ENCODE data around the gene PDE6B. TPM values are rescaled to one million over a fixed set of nuclear protein-coding genes. Genes with fewer than 3 reads are reported as not detected.

The PDE6B gene
- total and polyA plus RNA-seq, 2 of the 13 experiments (the other 11 are each of a cell fraction or from before 2014, with no cell fraction given): 0.38 to 0.40 TPM

- TF ChIP-seq PRDM10 (CRISPR knock-in tag; IDR thresholded peaks at IDR 0.05; ENCODE audit: low read depth) (0 out of 2 replicates have a peak, but pooled peaks have one; percentile 17), ZNF737 (CRISPR knock-in tag; IDR thresholded peaks at IDR 0.05; ENCODE audit: borderline replicate concordance) (peak; percentile 45; the same call in 1 of the 2 replicates), ZNF24 (IDR thresholded peaks at IDR 0.05) (no peak), TOE1 (CRISPR knock-in tag; IDR thresholded peaks at IDR 0.05) (no peak), ZNF234 (CRISPR knock-in tag; conservative IDR thresholded peaks at IDR 0.05) (no peak; the same call in 1 of the 2 replicates), NFRKB (IDR thresholded peaks at IDR 0.05) (no peak), MAFF (IDR thresholded peaks at IDR 0.05; ENCODE audit: low read depth, low read length) (no peak), PCBP1 (IDR thresholded peaks at IDR 0.05; ENCODE audit: borderline replicate concordance, low read depth, low read length) (no peak), PHB2 (IDR thresholded peaks at IDR 0.05; ENCODE audit: partially characterized antibody) (no peak), ZBTB1 (CRISPR knock-in tag; IDR thresholded peaks at IDR 0.05; ENCODE audit: borderline replicate concordance) (no peak), KDM2A (CRISPR knock-in tag; IDR thresholded peaks at IDR 0.05; ENCODE audit: borderline replicate concordance, low read depth) (peak; percentile 74; the same call in 1 of the 2 replicates), ZNF75D (CRISPR knock-in tag; IDR thresholded peaks at IDR 0.05; ENCODE audit: borderline replicate concordance) (no peak), MTF2 (CRISPR knock-in tag; IDR thresholded peaks at IDR 0.05; ENCODE audit: borderline replicate concordance) (0 out of 2 replicates have a peak, but pooled peaks have one; percentile 73), ZNF207 (IDR thresholded peaks at IDR 0.05; ENCODE audit: borderline replicate concordance) (no peak), ARID3A (IDR thresholded peaks at IDR 0.05; ENCODE audit: low read depth, low read length) (no peak), MZF1 (CRISPR knock-in tag; IDR thresholded peaks at IDR 0.05; ENCODE audit: borderline replicate concordance) (no peak), ARHGAP35 (CRISPR knock-in tag; IDR thresholded peaks at IDR 0.05; ENCODE audit: borderline replicate concordance) (0 out of 2 replicates have a peak, but pooled peaks have one; percentile 23), ZXDC (CRISPR knock-in tag; IDR thresholded peaks at IDR 0.05) (0 out of 2 replicates have a peak, but pooled peaks have one; percentile 58), MAZ (IDR thresholded peaks at IDR 0.05; ENCODE audit: borderline replicate concordance, low read depth, low read length) (peak; percentile 87), MAZ (CRISPR knock-in tag; IDR thresholded peaks at IDR 0.05; ENCODE audit: low read depth) (peak; percentile 61)
These were observed 49.0 kb downstream of the PDE6B start, which contains the start of the genes ATP5ME and MYL5 (continued) for GRCh38 chr4:674172-675035.
